ENCODE measurements around the gene FAM131A.

DNA sequence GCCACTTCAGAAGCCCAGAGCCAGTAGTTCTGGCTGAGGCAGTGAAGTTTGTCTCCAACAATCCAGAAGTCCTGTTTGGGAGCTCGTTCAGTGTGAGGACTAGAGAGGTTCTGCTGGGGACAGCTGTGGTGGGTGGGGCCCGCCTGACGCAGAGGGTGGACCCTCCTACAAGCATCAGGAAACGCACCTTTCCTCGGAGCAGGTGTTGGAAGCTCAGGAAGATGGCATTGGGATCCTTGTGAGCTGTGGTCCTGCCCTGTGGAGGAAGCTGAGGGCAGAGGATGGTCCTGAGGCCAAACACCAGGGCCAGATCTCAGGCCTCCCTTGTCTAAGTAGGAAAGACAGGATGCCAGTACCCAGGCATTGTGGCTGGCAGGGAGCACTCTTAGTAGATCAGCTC, 35.5 kb downstream of the FAM131A start:
- TF ChIP-seq, protein P1, sequence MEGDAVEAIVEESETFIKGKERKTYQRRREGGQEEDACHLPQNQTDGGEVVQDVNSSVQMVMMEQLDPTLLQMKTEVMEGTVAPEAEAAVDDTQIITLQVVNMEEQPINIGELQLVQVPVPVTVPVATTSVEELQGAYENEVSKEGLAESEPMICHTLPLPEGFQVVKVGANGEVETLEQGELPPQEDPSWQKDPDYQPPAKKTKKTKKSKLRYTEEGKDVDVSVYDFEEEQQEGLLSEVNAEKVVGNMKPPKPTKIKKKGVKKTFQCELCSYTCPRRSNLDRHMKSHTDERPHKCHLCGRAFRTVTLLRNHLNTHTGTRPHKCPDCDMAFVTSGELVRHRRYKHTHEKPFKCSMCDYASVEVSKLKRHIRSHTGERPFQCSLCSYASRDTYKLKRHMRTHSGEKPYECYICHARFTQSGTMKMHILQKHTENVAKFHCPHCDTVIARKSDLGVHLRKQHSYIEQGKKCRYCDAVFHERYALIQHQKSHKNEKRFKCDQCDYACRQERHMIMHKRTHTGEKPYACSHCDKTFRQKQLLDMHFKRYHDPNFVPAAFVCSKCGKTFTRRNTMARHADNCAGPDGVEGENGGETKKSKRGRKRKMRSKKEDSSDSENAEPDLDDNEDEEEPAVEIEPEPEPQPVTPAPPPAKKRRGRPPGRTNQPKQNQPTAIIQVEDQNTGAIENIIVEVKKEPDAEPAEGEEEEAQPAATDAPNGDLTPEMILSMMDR (IDR thresholded peaks at IDR 0.05) = no peak
- TF ChIP-seq ZNF121 (CRISPR knock-in tag; IDR thresholded peaks at IDR 0.05) (no peak), CBFB (CRISPR knock-in tag; IDR thresholded peaks at IDR 0.05; ENCODE audit: low read depth) (no peak), GABPB1 (CRISPR knock-in tag; IDR thresholded peaks at IDR 0.05) (no peak), CREB1 (CRISPR knock-in tag; IDR thresholded peaks at IDR 0.05) (no peak), RELA (CRISPR knock-in tag; IDR thresholded peaks at IDR 0.05; ENCODE audit: borderline replicate concordance) (no peak), PRRX2 (CRISPR knock-in tag; IDR thresholded peaks at IDR 0.05) (no peak), NR2C2 (CRISPR knock-in tag; IDR thresholded peaks at IDR 0.05) (no peak)
- TF ChIP-seq, protein P2, sequence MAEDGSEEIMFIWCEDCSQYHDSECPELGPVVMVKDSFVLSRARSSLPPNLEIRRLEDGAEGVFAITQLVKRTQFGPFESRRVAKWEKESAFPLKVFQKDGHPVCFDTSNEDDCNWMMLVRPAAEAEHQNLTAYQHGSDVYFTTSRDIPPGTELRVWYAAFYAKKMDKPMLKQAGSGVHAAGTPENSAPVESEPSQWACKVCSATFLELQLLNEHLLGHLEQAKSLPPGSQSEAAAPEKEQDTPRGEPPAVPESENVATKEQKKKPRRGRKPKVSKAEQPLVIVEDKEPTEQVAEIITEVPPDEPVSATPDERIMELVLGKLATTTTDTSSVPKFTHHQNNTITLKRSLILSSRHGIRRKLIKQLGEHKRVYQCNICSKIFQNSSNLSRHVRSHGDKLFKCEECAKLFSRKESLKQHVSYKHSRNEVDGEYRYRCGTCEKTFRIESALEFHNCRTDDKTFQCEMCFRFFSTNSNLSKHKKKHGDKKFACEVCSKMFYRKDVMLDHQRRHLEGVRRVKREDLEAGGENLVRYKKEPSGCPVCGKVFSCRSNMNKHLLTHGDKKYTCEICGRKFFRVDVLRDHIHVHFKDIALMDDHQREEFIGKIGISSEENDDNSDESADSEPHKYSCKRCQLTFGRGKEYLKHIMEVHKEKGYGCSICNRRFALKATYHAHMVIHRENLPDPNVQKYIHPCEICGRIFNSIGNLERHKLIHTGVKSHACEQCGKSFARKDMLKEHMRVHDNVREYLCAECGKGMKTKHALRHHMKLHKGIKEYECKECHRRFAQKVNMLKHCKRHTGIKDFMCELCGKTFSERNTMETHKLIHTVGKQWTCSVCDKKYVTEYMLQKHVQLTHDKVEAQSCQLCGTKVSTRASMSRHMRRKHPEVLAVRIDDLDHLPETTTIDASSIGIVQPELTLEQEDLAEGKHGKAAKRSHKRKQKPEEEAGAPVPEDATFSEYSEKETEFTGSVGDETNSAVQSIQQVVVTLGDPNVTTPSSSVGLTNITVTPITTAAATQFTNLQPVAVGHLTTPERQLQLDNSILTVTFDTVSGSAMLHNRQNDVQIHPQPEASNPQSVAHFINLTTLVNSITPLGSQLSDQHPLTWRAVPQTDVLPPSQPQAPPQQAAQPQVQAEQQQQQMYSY (CRISPR knock-in tag; IDR thresholded peaks at IDR 0.05) = no peak

Measured in WTC11 (cell line).